Kidney glomerular epithelial cell (primary cell): ENCODE results near the gene REXO4.
"Not testable (repeated sequence)": the region's sequence is repeated elsewhere in the genome, so short reads cannot be mapped to it uniquely, and the experiment has no call there.

ENCODE experiments used
- DNase-seq: peaks from one replicate; lab custom pipeline; 2025; lab: John Stamatoyannopoulos, UW

The REXO4 gene

GRCh38 chr9:133420392-133420827 is 2.6 kb upstream of the REXO4 start:
- DNase-seq, result no peak

GRCh38 chr9:133419005-133419404 is 1.2 kb upstream of the REXO4 start:
- DNase-seq, result no peak

- DNase-seq, result no peak
These were observed 2.6 kb downstream of the REXO4 start for GRCh38 chr9:133415170-133415569.

GRCh38 chr9:133408042-133408441 is 9.8 kb downstream of the REXO4 start:
- DNase-seq, result no peak

- DNase-seq, result peak; percentile 39
These were observed 11.1 kb downstream of the REXO4 start for GRCh38 chr9:133406480-133407307.

GRCh38 chr9:133405508-133406438 is 12.0 kb downstream of the REXO4 start:
- no peak for DNase-seq

- DNase-seq, result no peak
These were observed 13.3 kb downstream of the REXO4 start for GRCh38 chr9:133404454-133405002.

- no peak for DNase-seq
These were observed 13.9 kb downstream of the REXO4 start for GRCh38 chr9:133403766-133404453.

- DNase-seq, result no peak
These were observed 15.1 kb downstream of the REXO4 start for GRCh38 chr9:133402689-133403088.

GRCh38 chr9:133401588-133401987 is 16.2 kb downstream of the REXO4 start:
- no peak for DNase-seq

GRCh38 chr9:133400292-133400691 is 17.5 kb downstream of the REXO4 start:
- DNase-seq, result no peak

GRCh38 chr9:133397895-133398294 is 19.9 kb downstream of the REXO4 start:
- DNase-seq, result no peak

- no peak for DNase-seq
These were observed 20.4 kb downstream of the REXO4 start for GRCh38 chr9:133397370-133397769.

- no peak for DNase-seq
These were observed 20.9 kb downstream of the REXO4 start for GRCh38 chr9:133396952-133397351.

GRCh38 chr9:133394687-133395271 is 23.0 kb downstream of the REXO4 start:
- no peak for DNase-seq

GRCh38 chr9:133393399-133393798 is 24.4 kb downstream of the REXO4 start:
- no peak for DNase-seq

GRCh38 chr9:133392308-133392707 is 25.5 kb downstream of the REXO4 start:
- DNase-seq, result not testable (repeated sequence)

- DNase-seq, result not testable (repeated sequence)
These were observed 26.4 kb downstream of the REXO4 start for GRCh38 chr9:133391449-133391848.

GRCh38 chr9:133390713-133391112 is 27.1 kb downstream of the REXO4 start:
- no peak for DNase-seq

- DNase-seq, result no peak
These were observed 28.2 kb downstream of the REXO4 start for GRCh38 chr9:133389562-133389961.

- DNase-seq, result no peak
These were observed 28.7 kb downstream of the REXO4 start for GRCh38 chr9:133389025-133389557.
